Ureter (tissue), 1 donor: ENCODE measurements around the gene MXD4. TPM values are rescaled to one million over a fixed set of nuclear protein-coding genes. Genes with fewer than 3 reads are reported as not detected.
"Not testable (repeated sequence)": the region's sequence is repeated elsewhere in the genome, so short reads cannot be mapped to it uniquely, and the experiment has no call there.

ENCODE experiments used
- DNase-seq: peaks from one replicate; pipeline ENCODE4 v3.0.0-alpha.2; 2020; ENCODE audit warnings: low spot score
- total RNA-seq: library from RNA; stranded (reverse); gene quantifications from one replicate; pipeline ENCODE4 v1.2.4, GENCODE V29; 2023
- donor health status: DM: yes; HTN: yes; CAD: no.

The MXD4 gene
- total RNA-seq, 1 donor from 2014 or later, result 34.5 TPM

DNA sequence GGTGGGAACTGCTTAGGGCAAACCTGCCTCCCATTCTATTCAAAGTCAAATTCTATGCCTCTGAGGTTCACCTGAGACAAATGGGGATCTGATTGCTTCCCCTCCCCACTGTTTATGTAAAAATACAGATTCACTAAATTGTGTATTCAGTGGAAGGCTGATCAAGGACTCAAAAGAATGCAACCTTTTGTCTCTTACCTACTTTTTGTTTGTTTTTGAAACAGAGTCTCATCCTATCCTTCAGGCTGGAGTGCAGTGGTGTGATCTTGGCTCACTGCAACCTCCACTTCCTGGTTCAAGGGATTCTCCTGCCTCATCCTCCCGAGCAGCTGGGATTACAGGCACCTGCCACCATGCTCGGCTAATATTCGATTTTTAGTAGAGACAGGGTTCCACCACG is 40.5 kb downstream of the MXD4 start:
- DNase-seq, result not testable (repeated sequence)

DNA sequence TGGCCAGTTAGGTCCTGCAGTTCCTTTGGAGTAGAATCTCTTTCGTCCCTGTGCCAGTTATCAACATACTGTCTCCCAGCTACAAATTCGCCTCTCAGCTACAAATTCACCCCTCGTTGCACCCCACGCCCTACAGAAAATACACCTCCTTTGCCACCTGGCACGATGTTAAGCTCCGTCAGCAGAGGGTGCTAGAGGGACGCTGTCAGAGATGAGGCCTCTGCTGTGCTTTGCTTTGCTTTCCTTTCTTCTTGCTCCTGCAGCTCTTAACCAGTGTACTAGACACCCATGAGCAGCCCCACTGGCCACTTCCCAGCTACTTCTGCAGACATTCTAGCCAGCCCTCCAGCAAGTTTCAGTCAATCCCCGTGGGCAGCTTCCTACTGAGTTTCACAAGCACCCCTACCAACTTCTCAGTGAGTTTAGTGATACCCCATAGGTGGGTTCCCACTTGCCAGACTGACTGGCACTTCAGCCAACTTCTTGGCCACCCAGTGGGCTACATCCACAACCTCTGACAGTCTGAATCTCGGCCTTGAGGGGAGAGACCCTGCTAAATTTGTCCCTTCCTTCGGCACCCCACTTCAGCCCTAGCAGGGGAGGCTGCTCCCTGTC is 41.8 kb downstream of the MXD4 start:
- peak; percentile 76 for DNase-seq

GRCh38 chr4:2219233-2219760 is 42.6 kb downstream of the MXD4 start:
- DNase-seq, result no peak

GRCh38 chr4:2218436-2218835 is 43.5 kb downstream of the MXD4 start:
- no peak for DNase-seq

DNA sequence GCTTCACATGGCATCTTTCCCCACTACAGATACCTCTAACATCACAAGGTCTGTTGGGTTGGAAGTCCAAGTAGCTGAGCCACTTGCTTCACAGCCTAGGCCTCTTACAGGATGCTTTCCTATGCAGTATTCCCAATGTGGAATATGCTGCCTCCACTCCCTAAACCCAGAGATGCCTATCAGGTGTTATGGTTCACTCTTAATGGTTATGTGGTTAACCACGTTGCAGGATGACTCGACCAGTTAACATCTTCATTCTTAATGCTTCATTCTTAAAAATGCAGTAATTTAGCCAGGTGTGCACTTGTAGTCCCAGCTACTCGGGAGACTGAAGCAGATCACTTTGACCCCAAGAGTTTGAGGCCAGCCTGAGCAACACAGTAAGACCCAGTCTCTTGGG is 44.2 kb downstream of the MXD4 start:
- no peak for DNase-seq

- no peak for DNase-seq
Measured at GRCh38 chr4:2212831-2213230, 49.1 kb downstream of the MXD4 start.

DNA sequence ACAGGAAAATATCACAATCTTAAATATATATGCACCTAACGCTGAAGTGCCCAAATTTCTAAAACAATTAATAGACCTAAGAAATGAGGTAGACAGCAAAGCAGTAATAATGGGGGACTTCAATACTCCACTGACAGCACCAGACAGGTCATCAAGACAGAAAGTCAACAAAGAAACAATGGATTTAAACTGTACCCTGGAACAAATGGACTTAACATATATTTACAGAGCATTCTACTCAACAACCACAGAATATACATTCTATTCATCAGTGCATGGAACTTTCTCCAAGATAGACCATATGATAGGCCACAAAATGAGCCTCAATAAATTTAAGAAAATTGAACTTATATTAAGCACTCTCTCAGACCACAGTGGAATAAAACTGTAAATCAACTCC is 59.1 kb downstream of the MXD4 start:
- DNase-seq, result not testable (repeated sequence)

Other genes with a start within 250 kb of the MXD4 start
- 0.16 TPM for gene NAT8L, start 202.8 kb downstream of the MXD4 start, total RNA-seq
- 13.2 TPM for gene HAUS3, start 20.0 kb downstream of the MXD4 start, total RNA-seq
- 3.1 TPM for gene POLN, start 20.0 kb downstream of the MXD4 start, total RNA-seq
- 19.8 TPM for gene ZFYVE28, start 156.5 kb upstream of the MXD4 start, total RNA-seq
- not detected for gene CFAP99, start 156.8 kb upstream of the MXD4 start, total RNA-seq
- gene RNF4, start 207.0 kb upstream of the MXD4 start, total RNA-seq, result 76.9 TPM